Measurements from ENCODE around the gene HIPK2.

DNA sequence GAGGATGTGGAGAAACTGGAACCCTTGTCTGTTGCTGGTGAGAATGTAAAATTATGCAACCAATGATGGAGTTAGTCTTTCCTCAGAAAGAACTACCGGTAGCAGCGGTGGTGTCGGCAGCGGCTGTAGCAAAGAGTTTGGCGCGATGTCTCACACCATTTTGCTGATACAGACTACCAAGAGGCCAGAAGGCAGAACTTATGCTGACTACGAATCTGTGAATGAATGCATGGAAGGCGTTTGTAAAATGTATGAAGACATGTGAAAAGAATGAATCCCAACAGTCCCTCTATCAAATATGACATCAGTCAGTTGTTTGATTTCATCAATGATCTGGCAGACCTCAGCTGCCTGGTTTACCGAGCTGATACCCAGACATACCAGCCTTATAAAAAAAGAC is 243.7 kb downstream of the HIPK2 start:
- TF ChIP-seq, protein P1, sequence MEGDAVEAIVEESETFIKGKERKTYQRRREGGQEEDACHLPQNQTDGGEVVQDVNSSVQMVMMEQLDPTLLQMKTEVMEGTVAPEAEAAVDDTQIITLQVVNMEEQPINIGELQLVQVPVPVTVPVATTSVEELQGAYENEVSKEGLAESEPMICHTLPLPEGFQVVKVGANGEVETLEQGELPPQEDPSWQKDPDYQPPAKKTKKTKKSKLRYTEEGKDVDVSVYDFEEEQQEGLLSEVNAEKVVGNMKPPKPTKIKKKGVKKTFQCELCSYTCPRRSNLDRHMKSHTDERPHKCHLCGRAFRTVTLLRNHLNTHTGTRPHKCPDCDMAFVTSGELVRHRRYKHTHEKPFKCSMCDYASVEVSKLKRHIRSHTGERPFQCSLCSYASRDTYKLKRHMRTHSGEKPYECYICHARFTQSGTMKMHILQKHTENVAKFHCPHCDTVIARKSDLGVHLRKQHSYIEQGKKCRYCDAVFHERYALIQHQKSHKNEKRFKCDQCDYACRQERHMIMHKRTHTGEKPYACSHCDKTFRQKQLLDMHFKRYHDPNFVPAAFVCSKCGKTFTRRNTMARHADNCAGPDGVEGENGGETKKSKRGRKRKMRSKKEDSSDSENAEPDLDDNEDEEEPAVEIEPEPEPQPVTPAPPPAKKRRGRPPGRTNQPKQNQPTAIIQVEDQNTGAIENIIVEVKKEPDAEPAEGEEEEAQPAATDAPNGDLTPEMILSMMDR (IDR thresholded peaks at IDR 0.05; ENCODE audit: poor library complexity), result no peak
- TF ChIP-seq EZH2 (IDR thresholded peaks at IDR 0.05; ENCODE audit: borderline replicate concordance) (no peak), EZH2phosphoT487 (IDR thresholded peaks at IDR 0.05; ENCODE audit: low read depth, severe bottlenecking, unreplicated experiment) (no peak)

Measured in hepatocyte (in vitro differentiated cells).